ENCODE measurements around the gene IFTAP.

IFTAP gene

DNA sequence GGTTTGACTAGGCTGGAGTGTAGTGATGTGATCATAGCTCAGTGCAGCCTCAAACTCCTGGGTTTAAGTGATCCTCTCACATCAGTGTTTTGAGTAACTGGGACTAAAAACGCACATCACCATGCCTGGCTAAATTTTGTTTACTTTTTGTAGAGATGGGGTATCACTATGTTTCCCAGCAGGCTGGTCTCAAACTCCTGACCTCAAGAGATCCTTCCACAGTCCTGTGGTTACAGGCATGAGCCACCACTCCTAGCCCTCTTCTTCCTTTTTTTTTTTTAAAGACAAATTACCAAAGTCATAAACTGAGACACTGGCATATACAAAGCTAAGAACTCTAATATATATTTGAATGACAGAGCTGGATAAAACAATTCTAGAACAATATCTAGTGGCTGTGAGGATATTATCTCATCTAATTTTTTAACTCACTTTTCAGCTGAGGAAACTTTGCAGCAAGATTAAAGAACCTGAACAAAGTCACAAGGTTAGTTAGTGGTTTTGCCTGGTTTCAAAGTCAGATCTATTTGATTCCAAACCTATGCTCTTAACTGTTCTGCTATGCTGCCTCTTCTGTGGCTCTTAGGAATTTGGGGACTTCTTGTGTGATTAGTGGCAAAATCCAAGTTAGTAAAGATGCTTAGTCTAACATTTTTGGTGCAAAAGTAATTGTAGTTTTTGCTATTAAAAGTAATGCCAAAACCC is 99.0 kb downstream of the IFTAP start:
- H3K27ac ChIP-seq (ENCODE audit: low read depth, low read length) = no peak overlapping the region
- no peaks in the 10 kb centered on the region for H3K36me3 ChIP-seq (ENCODE audit: control insufficient read depth, insufficient read depth, low read length)
- no peak overlapping the region for H3K9ac ChIP-seq (ENCODE audit: low read length)
- H3K4me3 ChIP-seq (ENCODE audit: low read depth, low read length) = no peak overlapping the region
- no peaks in the 10 kb centered on the region for H3K27me3 ChIP-seq (ENCODE audit: control insufficient read depth, insufficient read depth, low read length)
- H3K4me1 ChIP-seq (ENCODE audit: control insufficient read depth, insufficient read depth, low read length) = no peaks in the 10 kb centered on the region
- no peaks in the 10 kb centered on the region for H3K9me3 ChIP-seq (ENCODE audit: control insufficient read depth, insufficient read depth, low read depth, low read length)

- Histone ChIP-seq H3K36me3 (ENCODE audit: control insufficient read depth, insufficient read depth, low read length) (no peaks in the 10 kb centered on the region), H3K9ac (ENCODE audit: low read length) (no peak overlapping the region), H3K9me3 (ENCODE audit: control insufficient read depth, insufficient read depth, low read depth, low read length) (no peaks in the 10 kb centered on the region), H3K4me3 (ENCODE audit: low read depth, low read length) (no peak overlapping the region), H3K4me1 (ENCODE audit: control insufficient read depth, insufficient read depth, low read length) (peaks cover 2% of the 10 kb centered on the region), H3K27ac (ENCODE audit: low read depth, low read length) (no peak overlapping the region), H3K27me3 (ENCODE audit: control insufficient read depth, insufficient read depth, low read length) (no peaks in the 10 kb centered on the region)
Measured at GRCh38 chr11:36695111-36695510, 100.8 kb downstream of the IFTAP start.

- Histone ChIP-seq H3K4me1 (ENCODE audit: control insufficient read depth, insufficient read depth, low read length) (peaks cover 6% of the 10 kb centered on the region), H3K9me3 (ENCODE audit: control insufficient read depth, insufficient read depth, low read depth, low read length) (no peaks in the 10 kb centered on the region), H3K27ac (ENCODE audit: low read depth, low read length) (no peak overlapping the region), H3K36me3 (ENCODE audit: control insufficient read depth, insufficient read depth, low read length) (no peaks in the 10 kb centered on the region), H3K4me3 (ENCODE audit: low read depth, low read length) (no peak overlapping the region), H3K27me3 (ENCODE audit: control insufficient read depth, insufficient read depth, low read length) (no peaks in the 10 kb centered on the region), H3K9ac (ENCODE audit: low read length) (no peak overlapping the region)
Measured at GRCh38 chr11:36695571-36695970, 101.3 kb downstream of the IFTAP start.

GRCh38 chr11:36696550-36696949 is 102.2 kb downstream of the IFTAP start:
- H3K27me3 ChIP-seq (ENCODE audit: control insufficient read depth, insufficient read depth, low read length) = no peaks in the 10 kb centered on the region
- no peaks in the 10 kb centered on the region for H3K9me3 ChIP-seq (ENCODE audit: control insufficient read depth, insufficient read depth, low read depth, low read length)
- no peaks in the 10 kb centered on the region for H3K36me3 ChIP-seq (ENCODE audit: control insufficient read depth, insufficient read depth, low read length)
- H3K4me1 ChIP-seq (ENCODE audit: control insufficient read depth, insufficient read depth, low read length) = peaks cover 6% of the 10 kb centered on the region
- H3K4me3 ChIP-seq (ENCODE audit: low read depth, low read length) = no peak overlapping the region
- H3K9ac ChIP-seq (ENCODE audit: low read length) = no peak overlapping the region
- H3K27ac ChIP-seq (ENCODE audit: low read depth, low read length) = no peak overlapping the region

GRCh38 chr11:36699271-36699670 is 105.0 kb downstream of the IFTAP start:
- H3K4me3 ChIP-seq (ENCODE audit: low read depth, low read length) = no peak overlapping the region
- H3K9me3 ChIP-seq (ENCODE audit: control insufficient read depth, insufficient read depth, low read depth, low read length) = no peaks in the 10 kb centered on the region
- no peak overlapping the region for H3K9ac ChIP-seq (ENCODE audit: low read length)
- no peaks in the 10 kb centered on the region for H3K36me3 ChIP-seq (ENCODE audit: control insufficient read depth, insufficient read depth, low read length)
- H3K4me1 ChIP-seq (ENCODE audit: control insufficient read depth, insufficient read depth, low read length) = peaks cover 10% of the 10 kb centered on the region
- no peak overlapping the region for H3K27ac ChIP-seq (ENCODE audit: low read depth, low read length)
- no peaks in the 10 kb centered on the region for H3K27me3 ChIP-seq (ENCODE audit: control insufficient read depth, insufficient read depth, low read length)

DNA sequence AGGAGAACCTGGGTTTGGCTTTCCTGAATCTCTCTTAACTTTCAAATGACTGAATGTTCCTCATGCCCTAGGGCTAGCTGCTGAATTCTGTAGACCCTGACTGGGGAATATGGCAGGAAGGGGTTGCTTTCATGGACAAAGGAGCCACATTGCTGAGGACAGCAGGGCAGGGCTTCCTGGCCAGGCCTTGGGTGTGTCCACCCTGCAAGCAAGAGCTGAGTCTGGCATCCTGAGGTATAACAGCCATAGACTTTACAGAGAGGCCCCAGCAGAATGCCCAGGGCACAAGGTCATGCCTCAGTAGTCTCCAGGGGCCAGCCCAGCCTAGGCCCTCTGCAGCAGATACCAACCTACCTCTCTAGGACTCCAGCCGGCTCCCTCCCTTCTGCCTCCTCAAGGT is 105.9 kb downstream of the IFTAP start:
- Histone ChIP-seq H3K9ac (ENCODE audit: low read length) (no peak overlapping the region), H3K9me3 (ENCODE audit: control insufficient read depth, insufficient read depth, low read depth, low read length) (no peaks in the 10 kb centered on the region), H3K36me3 (ENCODE audit: control insufficient read depth, insufficient read depth, low read length) (no peaks in the 10 kb centered on the region), H3K4me3 (ENCODE audit: low read depth, low read length) (no peak overlapping the region), H3K4me1 (ENCODE audit: control insufficient read depth, insufficient read depth, low read length) (peaks cover 10% of the 10 kb centered on the region), H3K27me3 (ENCODE audit: control insufficient read depth, insufficient read depth, low read length) (no peaks in the 10 kb centered on the region), H3K27ac (ENCODE audit: low read depth, low read length) (no peak overlapping the region)

DNA sequence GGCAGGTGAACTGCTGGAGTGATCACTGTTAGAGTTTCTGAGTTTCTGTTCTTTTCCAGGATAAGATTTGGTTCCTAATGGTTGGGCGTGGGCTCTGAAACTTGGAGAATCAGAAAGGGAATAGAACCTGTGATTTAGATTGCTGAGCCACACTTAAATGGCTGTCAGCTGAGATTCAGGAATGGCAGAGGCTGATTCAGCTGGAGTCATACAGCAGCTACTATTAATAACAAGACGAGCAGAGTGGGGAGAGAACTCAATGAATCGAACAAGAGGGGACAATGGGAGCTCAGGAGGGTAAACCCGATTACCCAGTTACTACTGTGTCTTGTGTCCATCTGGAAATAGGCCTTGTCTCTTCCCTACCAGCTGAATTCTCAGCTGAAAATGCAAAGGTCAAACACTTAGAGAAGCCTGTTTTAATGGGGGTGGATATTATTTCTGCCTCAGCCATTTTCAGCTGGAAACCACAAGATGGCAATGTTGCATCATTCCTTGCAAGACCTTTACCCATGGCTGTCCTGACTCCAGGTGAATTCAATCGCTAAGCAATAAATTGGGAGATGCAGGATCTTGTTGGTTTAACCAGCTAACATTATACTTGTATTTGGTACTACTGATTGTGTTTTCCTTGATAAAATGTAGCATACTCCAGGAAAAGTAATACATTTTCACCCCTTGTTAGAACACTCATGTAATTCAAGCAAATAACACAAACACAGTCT is 108.2 kb downstream of the IFTAP start:
- no peak overlapping the region for H3K27ac ChIP-seq (ENCODE audit: low read depth, low read length)

DNA sequence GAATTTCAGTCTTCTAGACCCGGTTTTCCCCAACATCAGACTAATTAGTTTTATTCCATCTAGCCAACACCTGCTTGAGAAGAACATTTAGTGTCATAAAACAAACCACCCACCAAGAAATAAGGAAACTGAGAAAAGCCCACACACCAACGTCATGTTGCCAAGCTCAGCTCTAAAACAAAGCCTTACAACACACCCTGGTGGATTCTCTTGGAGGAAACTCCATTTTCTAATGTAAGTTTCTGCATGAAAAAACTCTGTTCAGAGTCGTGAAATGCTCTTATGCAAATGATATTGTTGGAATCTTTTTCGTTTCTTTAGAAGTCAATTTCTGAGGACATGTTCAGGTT is 108.7 kb downstream of the IFTAP start:
- H3K36me3 ChIP-seq (ENCODE audit: control insufficient read depth, insufficient read depth, low read length) = no peaks in the 10 kb centered on the region
- H3K27ac ChIP-seq (ENCODE audit: low read depth, low read length) = no peak overlapping the region
- H3K4me1 ChIP-seq (ENCODE audit: control insufficient read depth, insufficient read depth, low read length) = peaks cover 10% of the 10 kb centered on the region
- no peak overlapping the region for H3K9ac ChIP-seq (ENCODE audit: low read length)
- H3K4me3 ChIP-seq (ENCODE audit: low read depth, low read length) = no peak overlapping the region
- H3K9me3 ChIP-seq (ENCODE audit: control insufficient read depth, insufficient read depth, low read depth, low read length) = no peaks in the 10 kb centered on the region
- H3K27me3 ChIP-seq (ENCODE audit: control insufficient read depth, insufficient read depth, low read length) = no peaks in the 10 kb centered on the region

More for the DNA sequence above, 108.2 kb downstream of the IFTAP start:
- no peak overlapping the region for H3K4me3 ChIP-seq (ENCODE audit: low read depth, low read length)
- H3K36me3 ChIP-seq (ENCODE audit: control insufficient read depth, insufficient read depth, low read length) = no peaks in the 10 kb centered on the region
- no peaks in the 10 kb centered on the region for H3K9me3 ChIP-seq (ENCODE audit: control insufficient read depth, insufficient read depth, low read depth, low read length)
- no peaks in the 10 kb centered on the region for H3K27me3 ChIP-seq (ENCODE audit: control insufficient read depth, insufficient read depth, low read length)
- peaks cover 10% of the 10 kb centered on the region for H3K4me1 ChIP-seq (ENCODE audit: control insufficient read depth, insufficient read depth, low read length)
- H3K9ac ChIP-seq (ENCODE audit: low read length) = no peak overlapping the region

All from HUES6 (cell line).